Stimulated activated CD4-positive, alpha-beta T cell treated with anti-CD3 and anti-CD28 coated beads, TNF-alpha, amount 100 ng/mL, for 4 hours (primary cell): ENCODE results near the gene APOLD1.
"Not testable (repeated sequence)": the region's sequence is repeated elsewhere in the genome, so short reads cannot be mapped to it uniquely, and the experiment has no call there.

Experiments used
- DNase-seq, 3 experiments: peaks; one replicate each; pipeline ENCODE4 v3.0.0-alpha.2; 2020; ENCODE audit warnings: low read depth in 3 of 3

The APOLD1 gene

GRCh38 chr12:12784911-12785814 is at the start of gene APOLD1:
APOLD1 (plus strand) TSS chr12:12785659; CDS start chr12:12785692, 33 bp downstream.
- no peak for DNase-seq

- no peak for DNase-seq
Measured at GRCh38 chr12:12736759-12737676, 48.4 kb upstream of the APOLD1 start.

- not testable (repeated sequence) for DNase-seq
Measured at GRCh38 chr12:12738152-12738551, 47.3 kb upstream of the APOLD1 start.

GRCh38 chr12:12741660-12742059 is 43.8 kb upstream of the APOLD1 start:
- no peak for DNase-seq

GRCh38 chr12:12744546-12745305 is 40.7 kb upstream of the APOLD1 start:
- no peak for DNase-seq

GRCh38 chr12:12745576-12746211 is 39.8 kb upstream of the APOLD1 start:
- no peak for DNase-seq

GRCh38 chr12:12747278-12747677 is 38.2 kb upstream of the APOLD1 start:
- DNase-seq = no peak

GRCh38 chr12:12748044-12748443 is 37.4 kb upstream of the APOLD1 start:
- DNase-seq = no peak

GRCh38 chr12:12749433-12749832 is 36.0 kb upstream of the APOLD1 start:
- DNase-seq = no peak

- DNase-seq = no peak
Measured at GRCh38 chr12:12755923-12756322, 29.5 kb upstream of the APOLD1 start.

GRCh38 chr12:12757121-12757520 is 28.3 kb upstream of the APOLD1 start:
- no peak for DNase-seq

- no peak for DNase-seq
Measured at GRCh38 chr12:12759234-12759915, 26.1 kb upstream of the APOLD1 start.

GRCh38 chr12:12764824-12765223 is 20.6 kb upstream of the APOLD1 start:
- no peak for DNase-seq

GRCh38 chr12:12770262-12770661 is 15.2 kb upstream of the APOLD1 start:
- no peak for DNase-seq

- no peak for DNase-seq
Measured at GRCh38 chr12:12774791-12775190, 10.7 kb upstream of the APOLD1 start.

- DNase-seq = no peak
Measured at GRCh38 chr12:12776261-12776660, 9.2 kb upstream of the APOLD1 start.

GRCh38 chr12:12777092-12777491 is 8.4 kb upstream of the APOLD1 start:
- no peak for DNase-seq

GRCh38 chr12:12779007-12779406 is 6.5 kb upstream of the APOLD1 start:
- DNase-seq = no peak

GRCh38 chr12:12779529-12779928 is 5.9 kb upstream of the APOLD1 start:
- no peak for DNase-seq

- no peak for DNase-seq
Measured at GRCh38 chr12:12784116-12784515, 1.3 kb upstream of the APOLD1 start.

- no peak for DNase-seq
Measured at GRCh38 chr12:12786351-12786705, 869 bp downstream of the APOLD1 start.
